ENCODE measurements around the gene WIF1.

The WIF1 gene

DNA sequence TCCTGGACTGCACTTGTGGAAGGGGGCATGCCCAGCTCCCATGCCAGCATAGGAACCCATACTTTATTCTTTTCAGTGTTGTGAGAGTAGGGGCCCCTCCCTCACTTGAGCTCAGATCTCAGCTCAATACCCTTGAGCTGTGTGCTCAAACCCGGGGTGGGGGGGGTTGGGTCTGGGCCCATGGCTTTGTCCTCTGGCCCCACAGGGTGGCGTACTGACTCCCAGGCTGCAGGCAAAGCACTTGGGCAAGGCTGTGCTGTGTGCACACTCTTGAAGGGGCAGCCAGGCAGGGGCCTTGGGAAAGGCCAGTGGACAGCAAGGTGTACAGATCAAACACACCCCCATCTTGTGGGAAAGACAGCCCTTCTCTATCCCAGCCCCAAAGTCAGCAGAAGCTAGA is 81.8 kb downstream of the WIF1 start:
- no peaks in the 10 kb centered on the region for H3K79me2 ChIP-seq (ENCODE audit: insufficient read depth, low read length)
- no peaks in the 10 kb centered on the region for H3K27me3 ChIP-seq (ENCODE audit: insufficient read depth, low read length, poor library complexity, severe bottlenecking)
- no peaks in the 10 kb centered on the region for H3K9me2 ChIP-seq (replicated peaks; ENCODE audit: low read depth, low read length)
- TF ChIP-seq, protein P1, sequence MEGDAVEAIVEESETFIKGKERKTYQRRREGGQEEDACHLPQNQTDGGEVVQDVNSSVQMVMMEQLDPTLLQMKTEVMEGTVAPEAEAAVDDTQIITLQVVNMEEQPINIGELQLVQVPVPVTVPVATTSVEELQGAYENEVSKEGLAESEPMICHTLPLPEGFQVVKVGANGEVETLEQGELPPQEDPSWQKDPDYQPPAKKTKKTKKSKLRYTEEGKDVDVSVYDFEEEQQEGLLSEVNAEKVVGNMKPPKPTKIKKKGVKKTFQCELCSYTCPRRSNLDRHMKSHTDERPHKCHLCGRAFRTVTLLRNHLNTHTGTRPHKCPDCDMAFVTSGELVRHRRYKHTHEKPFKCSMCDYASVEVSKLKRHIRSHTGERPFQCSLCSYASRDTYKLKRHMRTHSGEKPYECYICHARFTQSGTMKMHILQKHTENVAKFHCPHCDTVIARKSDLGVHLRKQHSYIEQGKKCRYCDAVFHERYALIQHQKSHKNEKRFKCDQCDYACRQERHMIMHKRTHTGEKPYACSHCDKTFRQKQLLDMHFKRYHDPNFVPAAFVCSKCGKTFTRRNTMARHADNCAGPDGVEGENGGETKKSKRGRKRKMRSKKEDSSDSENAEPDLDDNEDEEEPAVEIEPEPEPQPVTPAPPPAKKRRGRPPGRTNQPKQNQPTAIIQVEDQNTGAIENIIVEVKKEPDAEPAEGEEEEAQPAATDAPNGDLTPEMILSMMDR (conservative IDR thresholded peaks at IDR 0.05; ENCODE audit: low read length) = no peak
- TF ChIP-seq EZH2phosphoT487 (IDR thresholded peaks at IDR 0.05; ENCODE audit: borderline replicate concordance) = no peak
- no peaks in the 10 kb centered on the region for H3K4me1 ChIP-seq (ENCODE audit: insufficient read depth, low read length, poor library complexity, severe bottlenecking)
- H2AFZ ChIP-seq (ENCODE audit: low read length) = no peak overlapping the region
- no peaks in the 10 kb centered on the region for H4K20me1 ChIP-seq (ENCODE audit: insufficient read depth, low read length, poor library complexity, severe bottlenecking)
- H3K4me2 ChIP-seq (ENCODE audit: low read depth, low read length, poor library complexity, severe bottlenecking) = no peak overlapping the region
- no peaks in the 10 kb centered on the region for H3K9me3 ChIP-seq (ENCODE audit: insufficient read depth, low read depth, low read length)
- H3K4me3 ChIP-seq (ENCODE audit: low read length, poor library complexity, severe bottlenecking) = no peak overlapping the region
- H3K36me3 ChIP-seq (ENCODE audit: insufficient read depth, low read length) = no peaks in the 10 kb centered on the region
- no peak overlapping the region for H3K9ac ChIP-seq (ENCODE audit: low read depth, low read length, poor library complexity, severe bottlenecking)
- H3F3A ChIP-seq (ENCODE audit: low read depth) = no peaks in the 10 kb centered on the region

GRCh38 chr12:65025136-65025535 is 96.0 kb downstream of the WIF1 start:
- Histone ChIP-seq H3K4me3 (ENCODE audit: low read length, poor library complexity, severe bottlenecking) (no peak overlapping the region), H2AFZ (ENCODE audit: low read length) (no peak overlapping the region), H3K4me1 (ENCODE audit: insufficient read depth, low read length, poor library complexity, severe bottlenecking) (no peaks in the 10 kb centered on the region), H3K9ac (ENCODE audit: low read depth, low read length, poor library complexity, severe bottlenecking) (no peak overlapping the region), H3K9me3 (ENCODE audit: insufficient read depth, low read depth, low read length) (no peaks in the 10 kb centered on the region), H4K20me1 (ENCODE audit: insufficient read depth, low read length, poor library complexity, severe bottlenecking) (no peaks in the 10 kb centered on the region), H3K9me2 (replicated peaks; ENCODE audit: low read depth, low read length) (no peaks in the 10 kb centered on the region), H3F3A (ENCODE audit: low read depth) (no peaks in the 10 kb centered on the region), H3K79me2 (ENCODE audit: insufficient read depth, low read length) (no peaks in the 10 kb centered on the region), H3K36me3 (ENCODE audit: insufficient read depth, low read length) (no peaks in the 10 kb centered on the region), H3K27me3 (ENCODE audit: insufficient read depth, low read length, poor library complexity, severe bottlenecking) (no peaks in the 10 kb centered on the region), H3K4me2 (ENCODE audit: low read depth, low read length, poor library complexity, severe bottlenecking) (no peak overlapping the region)
- no peak for TF ChIP-seq EZH2phosphoT487 (IDR thresholded peaks at IDR 0.05; ENCODE audit: borderline replicate concordance)
- TF ChIP-seq, protein P1 (conservative IDR thresholded peaks at IDR 0.05; ENCODE audit: low read length) = no peak

- Histone ChIP-seq H3K36me3 (ENCODE audit: insufficient read depth, low read length) (no peaks in the 10 kb centered on the region), H3K9ac (ENCODE audit: low read depth, low read length, poor library complexity, severe bottlenecking) (no peak overlapping the region), H3K4me1 (ENCODE audit: insufficient read depth, low read length, poor library complexity, severe bottlenecking) (no peaks in the 10 kb centered on the region), H3K27me3 (ENCODE audit: insufficient read depth, low read length, poor library complexity, severe bottlenecking) (no peaks in the 10 kb centered on the region), H4K20me1 (ENCODE audit: insufficient read depth, low read length, poor library complexity, severe bottlenecking) (no peaks in the 10 kb centered on the region), H3F3A (ENCODE audit: low read depth) (no peaks in the 10 kb centered on the region), H3K4me2 (ENCODE audit: low read depth, low read length, poor library complexity, severe bottlenecking) (no peak overlapping the region), H3K4me3 (ENCODE audit: low read length, poor library complexity, severe bottlenecking) (no peak overlapping the region), H3K9me2 (replicated peaks; ENCODE audit: low read depth, low read length) (no peaks in the 10 kb centered on the region), H3K9me3 (ENCODE audit: insufficient read depth, low read depth, low read length) (no peaks in the 10 kb centered on the region), H3K79me2 (ENCODE audit: insufficient read depth, low read length) (no peaks in the 10 kb centered on the region), H2AFZ (ENCODE audit: low read length) (no peak overlapping the region)
- no peak for TF ChIP-seq EZH2phosphoT487 (IDR thresholded peaks at IDR 0.05; ENCODE audit: borderline replicate concordance)
- TF ChIP-seq, protein P1 (conservative IDR thresholded peaks at IDR 0.05; ENCODE audit: low read length) = no peak
These were observed 97.6 kb downstream of the WIF1 start for GRCh38 chr12:65023485-65023884.
